H1 (cell line): Measurements from ENCODE around the gene GRHL3. TPM values are rescaled to one million over a fixed set of nuclear protein-coding genes. Genes with fewer than 3 reads are reported as not detected.

Source experiments
- CTCF ChIA-PET: fragments of 300-600 bp; sonication (Branson Sonifier 250); formaldehyde crosslinking; loops from one replicate; lab custom pipeline; 2021; ENCODE audit not compliant: partially characterized antibody; lab: Charles Lee
- POLR2A ChIA-PET: fragments of 300-600 bp; sonication (Branson Sonifier 250); formaldehyde crosslinking; loops from one replicate; lab custom pipeline; 2021; ENCODE audit warnings: inconsistent platforms; ENCODE audit not compliant: partially characterized antibody; lab: Charles Lee
- DNase-seq, 2 experiments: peaks; one replicate each; pipeline versions ENCODE4 v3.0.0 to v3.0.0-alpha.2; 2010 to 2022; ENCODE audit warnings: low spot score in 2 of 2, low read depth in 1 of 2, mixed read lengths in 1 of 2
- FAIRE-seq: peaks from 2 replicates; lab custom pipeline; 2011; peaks lifted over from hg19 to GRCh38; lab: Jason Lieb, UNC
- H2AFZ ChIP-seq: 2 replicates; pipeline ENCODE4 v1.8.1; 2012; ENCODE audit warnings: low read length, inconsistent platforms
- H2AK5ac ChIP-seq: 2 replicates; pipeline ENCODE4 v1.6.1; 2013; ENCODE audit warnings: low read depth, low read length
- H2BK120ac ChIP-seq: replicated peaks from 2 replicates; pipeline ENCODE3; 2013; ENCODE audit warnings: low read depth, low read length, inconsistent platforms
- H2BK12ac ChIP-seq: 2 replicates; pipeline ENCODE4 v1.6.1; 2013; ENCODE audit warnings: low read depth, low read length
- H2BK15ac ChIP-seq: 2 replicates; pipeline ENCODE4 v1.6.1; 2013; ENCODE audit warnings: low read length
- H2BK20ac ChIP-seq: 2 replicates; pipeline ENCODE4 v1.6.1; 2013; ENCODE audit warnings: low read length
- H2BK5ac ChIP-seq: 2 replicates; pipeline ENCODE4 v1.6.1; 2013; ENCODE audit warnings: low read depth, low read length
- H3K14ac ChIP-seq: 2 replicates; pipeline ENCODE4 v1.6.1; 2013; ENCODE audit warnings: inconsistent platforms; ENCODE audit not compliant: insufficient read length
- H3K18ac ChIP-seq: 2 replicates; pipeline ENCODE4 v1.6.1; 2013; ENCODE audit warnings: low read length; ENCODE audit errors: extremely low read depth
- H3K23ac ChIP-seq: 2 replicates; pipeline ENCODE4 v1.6.1; 2013; ENCODE audit warnings: inconsistent platforms; ENCODE audit not compliant: insufficient read length
- H3K23me2 ChIP-seq: 2 replicates; pipeline ENCODE4 v1.6.1; 2013; ENCODE audit warnings: low read depth, low read length
- H3K27ac ChIP-seq: 2 replicates; pipeline ENCODE4 v1.6.1; 2011; ENCODE audit warnings: low read depth, low read length, inconsistent platforms
- H3K27me3 ChIP-seq, 4 experiments: replicated peaks in 1 of 4; 1 replicate in 1 of 4; 2 replicates in 3 of 4; pipeline versions ENCODE4 v1.6.1 to v1.8.1; 2011 to 2013; ENCODE audit warnings: low read length in 3 of 4, mild to moderate bottlenecking in 3 of 4, inconsistent platforms in 2 of 4, mixed read lengths in 2 of 4, moderate library complexity in 1 of 4; ENCODE audit not compliant: control insufficient read depth in 3 of 4, insufficient read depth in 3 of 4; ENCODE audit errors: extremely low read depth in 1 of 4
- H3K36me3 ChIP-seq, 4 experiments: 2 replicates each; pipeline versions ENCODE4 v1.6.1 to v1.8.1; 2011 to 2013; ENCODE audit warnings: mild to moderate bottlenecking in 4 of 4, low read length in 3 of 4, moderate library complexity in 2 of 4, control low read depth in 1 of 4, inconsistent platforms in 1 of 4; ENCODE audit not compliant: insufficient read depth in 4 of 4, control insufficient read depth in 2 of 4
- H3K4ac ChIP-seq: replicated peaks from 2 replicates; pipeline ENCODE3; 2013; ENCODE audit warnings: low read length, low read depth, mixed read lengths, inconsistent platforms; ENCODE audit not compliant: insufficient read length
- H3K4me1 ChIP-seq, 4 experiments: replicated peaks in 1 of 4; 1 replicate in 1 of 4; 2 replicates in 3 of 4; pipeline versions ENCODE4 v1.6.1 to v1.8.1; 2011 to 2013; ENCODE audit warnings: low read length in 3 of 4, inconsistent platforms in 2 of 4, mixed read lengths in 1 of 4; ENCODE audit not compliant: insufficient read depth in 4 of 4, control insufficient read depth in 3 of 4
- H3K4me2 ChIP-seq, 2 experiments: 2 replicates each; pipeline versions ENCODE4 v1.6.1 to v1.8.1; 2011 to 2013; ENCODE audit warnings: low read depth in 2 of 2, low read length in 2 of 2, control low read depth in 1 of 2, inconsistent platforms in 1 of 2, mild to moderate bottlenecking in 1 of 2; ENCODE audit not compliant: insufficient read depth in 1 of 2
- H3K4me3 ChIP-seq, 4 experiments: fragments of 200-600, 300-600 bp in 1 of 4; sonication (generic), shearing (Covaris generic), sonication (Bioruptor Twin) in 1 of 4; 2 replicates each; pipeline versions ENCODE4 v1.5.1 to v1.8.1; 2011 to 2016; ENCODE audit warnings: low read length in 4 of 4, low read depth in 3 of 4, control low read depth in 2 of 4, inconsistent platforms in 2 of 4, mild to moderate bottlenecking in 2 of 4, mixed read lengths in 1 of 4, moderate library complexity in 1 of 4; ENCODE audit not compliant: insufficient read depth in 2 of 4; ENCODE audit errors: extremely low read depth in 1 of 4
- H3K56ac ChIP-seq: replicated peaks from 2 replicates; pipeline ENCODE3; 2013; ENCODE audit warnings: low read depth, mild to moderate bottlenecking, mixed read lengths, low read length, inconsistent platforms; ENCODE audit not compliant: insufficient read length
- H3K79me1 ChIP-seq: 2 replicates; pipeline ENCODE4 v1.6.1; 2013; ENCODE audit warnings: low read depth, low read length, control low read depth
- H3K79me2 ChIP-seq, 2 experiments: 2 replicates each; pipeline versions ENCODE4 v1.6.1 to v1.8.1; 2012 to 2013; ENCODE audit warnings: low read length in 2 of 2, mild to moderate bottlenecking in 2 of 2, inconsistent platforms in 1 of 2; ENCODE audit not compliant: insufficient read depth in 2 of 2, control insufficient read depth in 1 of 2
- H3K9ac ChIP-seq, 4 experiments: replicated peaks in 1 of 4; 1 replicate in 1 of 4; 2 replicates in 3 of 4; pipeline versions ENCODE4 v1.6.1 to v1.8.1; 2011 to 2013; ENCODE audit warnings: low read depth in 3 of 4, low read length in 3 of 4, control low read depth in 2 of 4, mild to moderate bottlenecking in 2 of 4, moderate library complexity in 2 of 4, inconsistent platforms in 1 of 4; ENCODE audit errors: extremely low read depth in 1 of 4
- H3K9me3 ChIP-seq, 2 experiments: 2 replicates each; pipeline versions ENCODE4 v1.6.1 to v1.8.1; 2012 to 2013; ENCODE audit warnings: mild to moderate bottlenecking in 2 of 2, moderate library complexity in 2 of 2, control low read depth in 1 of 2, inconsistent platforms in 1 of 2, low read depth in 1 of 2, low read length in 1 of 2, mixed read lengths in 1 of 2; ENCODE audit not compliant: insufficient read depth in 2 of 2
- H4K20me1 ChIP-seq, 2 experiments: replicated peaks in 1 of 2; 2 replicates each; pipeline versions ENCODE3 to v1.8.1; 2011 to 2013; ENCODE audit warnings: inconsistent platforms in 2 of 2, low read length in 2 of 2, mild to moderate bottlenecking in 1 of 2; ENCODE audit not compliant: insufficient read depth in 2 of 2, control insufficient read depth in 1 of 2
- H4K5ac ChIP-seq: 2 replicates; pipeline ENCODE4 v1.6.1; 2013; ENCODE audit warnings: low read length, low read depth, mixed read lengths, inconsistent platforms; ENCODE audit not compliant: insufficient read length
- H4K8ac ChIP-seq: 2 replicates; pipeline ENCODE4 v1.8.0; 2013; ENCODE audit warnings: mild to moderate bottlenecking, moderate library complexity, low read length, inconsistent platforms; ENCODE audit not compliant: insufficient read depth; ENCODE audit errors: extremely low read depth
- H4K91ac ChIP-seq: replicated peaks from 2 replicates; pipeline ENCODE3; 2013; ENCODE audit warnings: low read length, mixed read lengths, inconsistent platforms; ENCODE audit not compliant: insufficient read length
- CBX8 ChIP-seq: fragments of 300-800, 300-1000 bp; sonication (generic); IDR thresholded peaks from 2 replicates; pipeline ENCODE4 v1.7.1; 2016; ENCODE audit warnings: low read depth, low read length, borderline replicate concordance
- EZH2 ChIP-seq: fragments of 200-600 bp; sonication (generic); IDR thresholded peaks from 2 replicates; pipeline ENCODE4 v1.7.1; 2012; ENCODE audit warnings: low read depth, mild to moderate bottlenecking, moderate library complexity, low read length, inconsistent platforms; ENCODE audit not compliant: severe bottlenecking
- KDM4A ChIP-seq: IDR thresholded peaks from one replicate; pipeline ENCODE4 v1.7.1; 2012; ENCODE audit warnings: low read depth, mild to moderate bottlenecking, moderate library complexity, low read length, inconsistent platforms; ENCODE audit not compliant: severe bottlenecking
- RXRA ChIP-seq: IDR thresholded peaks from 2 replicates; pipeline ENCODE4 v1.6.1; 2011; ENCODE audit warnings: low read depth, mild to moderate bottlenecking, low read length, moderate library complexity; ENCODE audit not compliant: insufficient read depth
- SRF ChIP-seq: IDR thresholded peaks from 2 replicates; pipeline ENCODE4 v1.6.1; 2011; ENCODE audit warnings: mild to moderate bottlenecking, low read depth, low read length, moderate library complexity
- USF2 ChIP-seq: IDR thresholded peaks from 2 replicates; pipeline ENCODE4 v1.6.1; 2011; ENCODE audit warnings: low read length, improper control_type of control experiment
- YY1 ChIP-seq: IDR thresholded peaks from 2 replicates; pipeline ENCODE4 v1.6.1; 2011; ENCODE audit warnings: low read depth, mild to moderate bottlenecking, low read length
- WGBS, 2 experiments: shearing (Covaris generic) in 1 of 2; methylation state at CpG; one replicate each; pipeline versions ENCODE4 v1.1.6 to v1.1.7; 2013 to 2015; ENCODE audit warnings: low lambda C conversion rate in 2 of 2, mixed read lengths in 2 of 2, inconsistent platforms in 1 of 2, low coverage in 1 of 2, missing lambda C conversion rate in 1 of 2; ENCODE audit not compliant: insufficient replicate concordance in 2 of 2, insufficient coverage in 1 of 2, insufficient read length in 1 of 2; ENCODE audit errors: extremely low coverage in 1 of 2, missing lambda C conversion rate in 1 of 2; 5-methylcytosine and 5-hydroxymethylcytosine counted together
- polyA plus RNA-seq, 7 experiments: library from polyadenylated mRNA; depleted of rRNA in 3 of 7; stranded (reverse) in 5 of 7; unstranded in 2 of 7; fragments of >200 nt in 5 of 7; fragments of 200-250 nt in 2 of 7; gene quantifications; 1 replicate in 5 of 7; 2 replicates in 1 of 7; 4 replicates in 1 of 7; pipeline versions ENCODE4 v1.2.1 to v1.2.3, GENCODE V29; 2011 to 2013; ENCODE audit warnings: missing spikeins in 2 of 7, mixed read lengths in 2 of 7
- total RNA-seq: library from RNA; stranded (reverse); fragmentation: NEBNext Ultra II Directional; extraction: Animal tissue kit (Norgen Biotek cat#: 25700); gene quantifications from 2 replicates; pipeline ENCODE4 v1.2.1, GENCODE V29; 2021

GRHL3 gene
- total and polyA plus RNA-seq, 2 of the 8 experiments (the other 6 are each of a cell fraction or from before 2014, with no cell fraction given), result 0.80 to 1.8 TPM

GRCh38 chr1:24297187-24297851 is 21.8 kb upstream of the GRHL3 start:
- H3K14ac ChIP-seq, result no peak overlapping the region

More at GRCh38 chr1:24297187-24297851, 21.8 kb upstream of the GRHL3 start:
- Histone ChIP-seq H2AK5ac (no peak overlapping the region), H3K18ac (no peak overlapping the region), H3K4ac (no peak overlapping the region), H3K56ac (no peak overlapping the region), H2BK20ac (peak overlapping the region; percentile 6; the same call in 1 of the 2 replicates), H2BK15ac (no peak overlapping the region), H3K9ac (no peak overlapping the region), H3K23me2 (no peaks in the 10 kb centered on the region; the same call in 1 of the 2 replicates), H3K27ac (no peak overlapping the region), H3K36me3 (no peaks in the 10 kb centered on the region), H3K4me1 (peaks cover 2 to 13% (median 7%) of the 10 kb centered on the region in 4 experiments; a peak in 6 of 7 replicates), H4K91ac (no peak overlapping the region), H4K5ac (no peak overlapping the region), H3K9me3 (no peaks in the 10 kb centered on the region), H3K4me2 (no peak overlapping the region), H2BK5ac (no peak overlapping the region), H3K27me3 (no peaks in the 10 kb centered on the region), H3K4me3 (no peak overlapping the region), H4K20me1 (no peaks in the 10 kb centered on the region), H3K79me2 (no peaks in the 10 kb centered on the region), H3K23ac (no peak overlapping the region), H4K8ac (no peak overlapping the region), H2BK12ac (no peak overlapping the region)
- CTCF ChIA-PET, result interaction anchor here (1.0 to 5.7 kb wide), 7 partner anchors 12 to 142 kb away, joined by 3 to 28 read pairs (median 6); no protein-coding TSS in a partner anchor
- 90% methylated on average over 5 of the region's 5 CpGs; no CpG with 5 or more reads in 1 of the 2 experiments for WGBS, 2 experiments
- POLR2A ChIA-PET, result interaction anchor here (0.9 kb wide), 1 partner anchor 21 kb away, joined by 3 read pairs; no protein-coding TSS in a partner anchor
- no peak for FAIRE-seq
- no peak for DNase-seq
- TF ChIP-seq USF2, result no peak
- no peak for TF ChIP-seq EZH2
- TF ChIP-seq RXRA, result no peak
- no peak for TF ChIP-seq SRF
- no peak for TF ChIP-seq CBX8
- TF ChIP-seq KDM4A, result no peak
- TF ChIP-seq YY1, result no peak
- TF ChIP-seq, all 59 proteins: peak for 0
- Histone ChIP-seq H2AFZ (no peak overlapping the region; the same call in 1 of the 2 replicates), H3K79me1 (no peaks in the 10 kb centered on the region), H2BK120ac (no peak overlapping the region)
